ENCODE data around the gene CCL19.
A peak's percentile ranks its signal among the peaks of the same experiment; 100 is the strongest.

Gene CCL19

DNA sequence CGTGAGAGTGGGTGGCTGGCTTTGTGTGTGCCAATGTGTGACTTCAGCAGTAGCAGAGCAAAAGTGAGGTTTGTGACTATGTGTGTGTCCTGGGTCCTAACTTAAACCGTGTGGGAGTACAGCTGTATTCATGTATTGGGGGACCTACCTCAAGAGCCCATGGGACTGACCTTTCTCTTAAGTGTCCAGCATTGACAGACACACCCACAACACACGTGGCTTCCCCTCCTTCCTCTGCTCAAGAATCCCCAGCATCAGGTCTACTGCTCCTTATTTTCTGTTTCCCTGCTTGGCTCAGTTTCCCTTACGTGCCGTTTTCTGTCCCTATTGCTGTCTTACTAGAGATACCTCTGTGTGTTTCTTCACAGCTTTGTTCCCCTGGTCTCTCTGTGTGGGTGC is 38.5 kb downstream of the CCL19 start:
- H3K27ac ChIP-seq (ENCODE audit: low read depth, low read length): peak overlapping the region; percentile 80
- peaks cover 38 to 39% of the 10 kb centered on the region in 2 donors for H3K4me1 ChIP-seq (ENCODE audit: control insufficient read depth in 1 of 2, insufficient read depth in 2 of 2, low read length in 2 of 2)
- H3K27me3 ChIP-seq (ENCODE audit: control insufficient read depth in 1 of 2, insufficient read depth in 2 of 2, low read length in 2 of 2): no peaks in the 10 kb centered on the region
- H3K36me3 ChIP-seq (ENCODE audit: control insufficient read depth in 1 of 2, insufficient read depth in 2 of 2, low read length in 2 of 2): peaks cover 17 to 28% of the 10 kb centered on the region in 2 donors
- H3K4me3 ChIP-seq (ENCODE audit: low read depth in 1 of 2, low read length in 2 of 2): peak overlapping the region; percentile 65 to 66
- peak overlapping the region in 1 of 2 donors; percentile 45 for H3K9ac ChIP-seq (ENCODE audit: low read depth in 1 of 2, low read length in 2 of 2)
- H3K9me3 ChIP-seq (ENCODE audit: control insufficient read depth in 1 of 2, low read length in 2 of 2): no peaks in the 10 kb centered on the region

- no peaks in the 10 kb centered on the region for H3K9me3 ChIP-seq (ENCODE audit: control insufficient read depth in 1 of 2, low read length in 2 of 2)
- no peaks in the 10 kb centered on the region for H3K27me3 ChIP-seq (ENCODE audit: control insufficient read depth in 1 of 2, insufficient read depth in 2 of 2, low read length in 2 of 2)
- H3K4me3 ChIP-seq (ENCODE audit: low read depth in 1 of 2, low read length in 2 of 2): peak within 1 kb of the TSS; percentile 65 to 66
- peaks cover 44 to 45% of the 10 kb centered on the region in 2 donors for H3K4me1 ChIP-seq (ENCODE audit: control insufficient read depth in 1 of 2, insufficient read depth in 2 of 2, low read length in 2 of 2)
- peak within 1 kb of the TSS; percentile 45 to 49 for H3K9ac ChIP-seq (ENCODE audit: low read depth in 1 of 2, low read length in 2 of 2)
- peaks cover 17 to 28% of the 10 kb centered on the region in 2 donors for H3K36me3 ChIP-seq (ENCODE audit: control insufficient read depth in 1 of 2, insufficient read depth in 2 of 2, low read length in 2 of 2)
- H3K27ac ChIP-seq (ENCODE audit: low read depth, low read length): peak within 1 kb of the TSS; percentile 80
These were observed 39.0 kb downstream of the CCL19 start, which contains the start of gene IL11RA for GRCh38 chr9:34651876-34652601. Gene IL11RA, plus strand, starts transcription at chr9:34652185. Its CDS starts 3,033 bp downstream, at chr9:34655218.

DNA sequence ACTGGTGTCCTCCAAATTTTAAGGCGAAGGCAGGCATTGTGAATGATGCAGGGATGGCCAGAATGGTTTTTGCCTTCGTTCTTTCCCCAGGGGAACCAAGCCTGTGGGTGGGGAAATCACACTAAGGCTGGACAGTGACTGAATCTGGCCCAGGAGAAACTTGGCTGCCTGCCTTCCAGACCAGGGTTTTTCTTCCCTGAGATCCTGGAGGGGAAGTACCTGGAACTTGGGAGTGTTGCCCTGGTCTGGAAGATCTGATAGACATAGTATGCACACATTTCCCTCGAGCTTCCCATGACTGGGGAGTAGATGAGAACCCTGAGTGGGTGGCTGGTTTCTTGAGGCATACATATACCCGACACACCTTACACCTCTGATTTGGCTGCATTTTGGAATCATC is 39.8 kb downstream of the CCL19 start:
- H3K9ac ChIP-seq (ENCODE audit: low read depth in 1 of 2, low read length in 2 of 2): peak overlapping the region; percentile 36 to 49
- H3K4me3 ChIP-seq (ENCODE audit: low read depth in 1 of 2, low read length in 2 of 2): peak overlapping the region; percentile 37 to 66
- H3K4me1 ChIP-seq (ENCODE audit: control insufficient read depth in 1 of 2, insufficient read depth in 2 of 2, low read length in 2 of 2): peaks cover 45 to 51% of the 10 kb centered on the region in 2 donors
- no peaks in the 10 kb centered on the region for H3K27me3 ChIP-seq (ENCODE audit: control insufficient read depth in 1 of 2, insufficient read depth in 2 of 2, low read length in 2 of 2)
- H3K9me3 ChIP-seq (ENCODE audit: control insufficient read depth in 1 of 2, low read length in 2 of 2): no peaks in the 10 kb centered on the region
- peaks cover 17 to 28% of the 10 kb centered on the region in 2 donors for H3K36me3 ChIP-seq (ENCODE audit: control insufficient read depth in 1 of 2, insufficient read depth in 2 of 2, low read length in 2 of 2)
- H3K27ac ChIP-seq (ENCODE audit: low read depth, low read length): peak overlapping the region; percentile 80

DNA sequence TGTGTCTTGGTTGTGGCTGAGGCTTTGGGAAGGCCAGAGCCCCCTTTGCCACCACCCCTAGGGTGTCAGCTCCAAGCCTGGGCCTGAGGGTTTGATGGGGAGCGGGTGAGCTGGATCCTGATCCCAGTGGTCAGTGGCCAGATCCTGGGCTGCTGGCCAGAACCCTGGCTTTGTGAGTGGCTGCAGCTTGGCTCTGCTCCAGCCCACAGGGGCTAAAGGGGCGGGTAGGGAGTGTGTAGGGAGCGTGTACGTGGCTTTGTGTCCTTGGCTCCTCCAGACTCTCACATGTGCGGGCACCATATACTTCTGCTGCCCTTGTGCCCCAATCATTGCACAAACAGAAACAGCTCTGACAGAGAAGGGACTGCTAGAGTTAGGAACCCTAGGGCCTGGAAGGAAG is 40.3 kb downstream of the CCL19 start:
- Histone ChIP-seq H3K9me3 (ENCODE audit: control insufficient read depth in 1 of 2, low read length in 2 of 2) (no peaks in the 10 kb centered on the region), H3K27me3 (ENCODE audit: control insufficient read depth in 1 of 2, insufficient read depth in 2 of 2, low read length in 2 of 2) (no peaks in the 10 kb centered on the region), H3K4me3 (ENCODE audit: low read depth in 1 of 2, low read length in 2 of 2) (no peak overlapping the region), H3K27ac (ENCODE audit: low read depth, low read length) (peak overlapping the region; percentile 80), H3K9ac (ENCODE audit: low read depth in 1 of 2, low read length in 2 of 2) (no peak overlapping the region), H3K36me3 (ENCODE audit: control insufficient read depth in 1 of 2, insufficient read depth in 2 of 2, low read length in 2 of 2) (peaks cover 17 to 28% of the 10 kb centered on the region in 2 donors), H3K4me1 (ENCODE audit: control insufficient read depth in 1 of 2, insufficient read depth in 2 of 2, low read length in 2 of 2) (peaks cover 50 to 56% of the 10 kb centered on the region in 2 donors)

DNA sequence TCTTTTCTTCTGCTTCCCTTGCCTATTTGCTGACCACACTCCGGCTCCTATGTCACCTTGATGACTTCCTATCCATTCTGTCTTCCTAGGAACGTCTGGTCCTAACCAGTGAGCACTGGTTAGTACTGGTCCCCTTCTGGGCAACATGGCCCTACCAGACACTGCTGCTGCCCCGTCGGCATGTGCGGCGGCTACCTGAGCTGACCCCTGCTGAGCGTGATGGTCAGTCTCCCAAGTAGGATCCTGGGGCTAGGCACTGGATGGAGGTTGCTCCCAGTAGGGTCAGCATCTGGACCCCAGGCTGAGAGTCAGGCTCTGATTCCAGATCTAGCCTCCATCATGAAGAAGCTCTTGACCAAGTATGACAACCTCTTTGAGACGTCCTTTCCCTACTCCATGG is 42.4 kb downstream of the CCL19 start:
- no peaks in the 10 kb centered on the region for H3K9me3 ChIP-seq (ENCODE audit: control insufficient read depth in 1 of 2, low read length in 2 of 2)
- H3K4me1 ChIP-seq (ENCODE audit: control insufficient read depth in 1 of 2, insufficient read depth in 2 of 2, low read length in 2 of 2): peaks cover 56 to 61% of the 10 kb centered on the region in 2 donors
- no peaks in the 10 kb centered on the region for H3K27me3 ChIP-seq (ENCODE audit: control insufficient read depth in 1 of 2, insufficient read depth in 2 of 2, low read length in 2 of 2)
- no peak overlapping the region for H3K27ac ChIP-seq (ENCODE audit: low read depth, low read length)
- H3K9ac ChIP-seq (ENCODE audit: low read depth in 1 of 2, low read length in 2 of 2): no peak overlapping the region
- no peak overlapping the region for H3K4me3 ChIP-seq (ENCODE audit: low read depth in 1 of 2, low read length in 2 of 2)
- H3K36me3 ChIP-seq (ENCODE audit: control insufficient read depth in 1 of 2, insufficient read depth in 2 of 2, low read length in 2 of 2): peaks cover 17 to 28% of the 10 kb centered on the region in 2 donors

DNA sequence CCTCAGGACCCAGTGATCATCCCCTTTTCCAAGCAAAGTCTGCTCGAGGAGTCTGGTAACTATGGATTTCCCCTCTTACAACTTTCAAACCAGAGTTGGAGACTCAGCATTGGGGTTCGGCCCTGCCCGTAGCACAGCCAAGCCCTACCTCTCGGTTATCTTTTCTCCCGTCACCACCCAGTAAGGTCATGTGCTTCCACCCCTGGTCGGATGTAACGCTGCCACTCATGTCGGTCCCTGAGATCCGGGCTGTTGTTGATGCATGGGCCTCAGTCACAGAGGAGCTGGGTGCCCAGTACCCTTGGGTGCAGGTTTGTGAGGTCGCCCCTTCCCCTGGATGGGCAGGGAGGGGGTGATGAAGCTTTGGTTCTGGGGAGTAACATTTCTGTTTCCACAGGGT is 43.4 kb downstream of the CCL19 start:
- Histone ChIP-seq H3K36me3 (ENCODE audit: control insufficient read depth in 1 of 2, insufficient read depth in 2 of 2, low read length in 2 of 2) (peaks cover 17 to 28% of the 10 kb centered on the region in 2 donors), H3K9ac (ENCODE audit: low read depth in 1 of 2, low read length in 2 of 2) (peak overlapping the region; percentile 95 to 100), H3K4me3 (ENCODE audit: low read depth in 1 of 2, low read length in 2 of 2) (peak overlapping the region; percentile 97 to 99), H3K9me3 (ENCODE audit: control insufficient read depth in 1 of 2, low read length in 2 of 2) (no peaks in the 10 kb centered on the region), H3K27ac (ENCODE audit: low read depth, low read length) (peak overlapping the region; percentile 88), H3K27me3 (ENCODE audit: control insufficient read depth in 1 of 2, insufficient read depth in 2 of 2, low read length in 2 of 2) (no peaks in the 10 kb centered on the region), H3K4me1 (ENCODE audit: control insufficient read depth in 1 of 2, insufficient read depth in 2 of 2, low read length in 2 of 2) (peaks cover 45 to 55% of the 10 kb centered on the region in 2 donors)

DNA sequence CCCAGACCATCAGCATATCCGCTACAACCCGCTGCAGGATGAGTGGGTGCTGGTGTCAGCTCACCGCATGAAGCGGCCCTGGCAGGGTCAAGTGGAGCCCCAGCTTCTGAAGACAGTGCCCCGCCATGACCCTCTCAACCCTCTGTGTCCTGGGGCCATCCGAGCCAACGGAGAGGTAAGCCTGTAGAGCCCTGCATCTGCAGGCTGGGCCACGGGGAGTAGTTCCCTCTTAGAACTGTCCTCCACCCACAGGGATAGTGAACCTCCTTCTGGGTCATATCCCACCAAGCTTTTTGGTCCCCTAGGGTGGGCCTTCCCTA is 44.0 kb downstream of the CCL19 start:
- Histone ChIP-seq H3K9me3 (ENCODE audit: control insufficient read depth in 1 of 2, low read length in 2 of 2) (no peaks in the 10 kb centered on the region), H3K27me3 (ENCODE audit: control insufficient read depth in 1 of 2, insufficient read depth in 2 of 2, low read length in 2 of 2) (no peaks in the 10 kb centered on the region), H3K9ac (ENCODE audit: low read depth in 1 of 2, low read length in 2 of 2) (peak overlapping the region; percentile 95 to 100), H3K36me3 (ENCODE audit: control insufficient read depth in 1 of 2, insufficient read depth in 2 of 2, low read length in 2 of 2) (peaks cover 17 to 28% of the 10 kb centered on the region in 2 donors), H3K4me3 (ENCODE audit: low read depth in 1 of 2, low read length in 2 of 2) (peak overlapping the region; percentile 97 to 99), H3K27ac (ENCODE audit: low read depth, low read length) (peak overlapping the region; percentile 88), H3K4me1 (ENCODE audit: control insufficient read depth in 1 of 2, insufficient read depth in 2 of 2, low read length in 2 of 2) (peaks cover 39 to 49% of the 10 kb centered on the region in 2 donors)

DNA sequence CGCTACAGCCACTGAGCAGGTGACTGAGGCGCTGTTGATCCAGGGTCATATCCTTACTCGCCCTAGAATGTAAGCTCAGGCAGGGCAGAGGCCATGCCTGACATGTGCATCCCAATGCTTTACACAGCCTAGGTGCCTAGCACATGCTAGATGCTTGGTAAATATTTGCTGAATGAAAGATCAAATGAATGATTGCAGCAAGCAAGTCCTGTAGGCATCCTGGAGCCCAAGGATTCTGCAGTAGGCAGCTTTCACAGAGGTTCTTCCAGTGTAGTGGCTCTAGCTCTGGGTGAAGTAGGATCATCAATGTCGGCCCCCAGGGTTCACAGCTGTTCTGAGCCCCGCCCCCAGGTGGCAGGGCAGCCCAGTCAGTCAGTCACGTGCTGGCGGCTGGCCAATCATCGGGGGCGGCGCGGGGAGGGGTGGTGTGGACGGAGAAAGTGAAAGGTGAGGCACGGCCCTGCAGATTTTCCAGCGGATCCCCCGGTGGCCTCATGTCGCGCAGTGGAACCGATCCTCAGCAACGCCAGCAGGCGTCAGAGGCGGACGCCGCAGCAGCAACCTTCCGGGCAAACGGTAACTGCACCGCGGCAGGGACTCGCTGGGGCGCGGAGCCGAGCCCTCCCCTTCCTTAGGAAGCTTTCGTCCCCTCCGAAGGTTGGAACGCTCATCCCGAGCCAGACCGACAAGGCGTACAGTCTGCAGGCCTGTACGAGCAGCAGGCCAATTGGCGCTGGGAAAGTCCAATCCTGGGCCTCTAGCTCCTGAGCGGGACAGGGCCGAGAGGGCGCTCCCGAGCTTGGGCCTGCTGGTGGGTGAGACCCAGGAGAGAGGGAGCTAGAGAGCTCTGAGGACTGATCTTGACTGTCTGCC is 44.6 kb downstream of the CCL19 start, which contains the start of gene GALT:
TSS of gene GALT (plus strand) at position 465 of the 873 bp plus-strand sequence. CDS start at position 495, 30 bp downstream.
- peaks cover 17 to 28% of the 10 kb centered on the region in 2 donors for H3K36me3 ChIP-seq (ENCODE audit: control insufficient read depth in 1 of 2, insufficient read depth in 2 of 2, low read length in 2 of 2)
- H3K27ac ChIP-seq (ENCODE audit: low read depth, low read length): peak within 1 kb of the TSS; percentile 88
- H3K27me3 ChIP-seq (ENCODE audit: control insufficient read depth in 1 of 2, insufficient read depth in 2 of 2, low read length in 2 of 2): no peaks in the 10 kb centered on the region
- peaks cover 33 to 45% of the 10 kb centered on the region in 2 donors for H3K4me1 ChIP-seq (ENCODE audit: control insufficient read depth in 1 of 2, insufficient read depth in 2 of 2, low read length in 2 of 2)
- peak within 1 kb of the TSS; percentile 97 to 99 for H3K4me3 ChIP-seq (ENCODE audit: low read depth in 1 of 2, low read length in 2 of 2)
- H3K9ac ChIP-seq (ENCODE audit: low read depth in 1 of 2, low read length in 2 of 2): peak within 1 kb of the TSS; percentile 95 to 100
- H3K9me3 ChIP-seq (ENCODE audit: control insufficient read depth in 1 of 2, low read length in 2 of 2): no peaks in the 10 kb centered on the region

GRCh38 chr9:34644766-34645314 is 46.2 kb downstream of the CCL19 start:
- peak overlapping the region in 1 of 2 donors; percentile 29 for H3K4me3 ChIP-seq (ENCODE audit: low read depth in 1 of 2, low read length in 2 of 2)
- no peak overlapping the region for H3K9ac ChIP-seq (ENCODE audit: low read depth in 1 of 2, low read length in 2 of 2)
- peaks cover 17 to 19% of the 10 kb centered on the region in 2 donors for H3K36me3 ChIP-seq (ENCODE audit: control insufficient read depth in 1 of 2, insufficient read depth in 2 of 2, low read length in 2 of 2)
- H3K9me3 ChIP-seq (ENCODE audit: control insufficient read depth in 1 of 2, low read length in 2 of 2): no peaks in the 10 kb centered on the region
- H3K4me1 ChIP-seq (ENCODE audit: control insufficient read depth in 1 of 2, insufficient read depth in 2 of 2, low read length in 2 of 2): peaks cover 29 to 40% of the 10 kb centered on the region in 2 donors
- no peaks in the 10 kb centered on the region for H3K27me3 ChIP-seq (ENCODE audit: control insufficient read depth in 1 of 2, insufficient read depth in 2 of 2, low read length in 2 of 2)
- no peak overlapping the region for H3K27ac ChIP-seq (ENCODE audit: low read depth, low read length)
